Gastrocnemius medialis (tissue), 4 donors: Measurements from ENCODE around the gene APCS.

ENCODE experiments used
- CTCF ChIP-seq, 5 experiments: fragments of 450-650 bp in 3 of 5; fragments of 200-600 bp in 2 of 5; sonication (generic) in 2 of 5; IDR thresholded peaks in 4 of 5; conservative IDR thresholded peaks in 1 of 5; 1 replicate in 4 of 5; 2 replicates in 1 of 5; pipeline ENCODE4 v1.5.1; 2016 to 2019; ENCODE audit warnings: antibody characterized with exemption in 5 of 5, mild to moderate bottlenecking in 3 of 5, moderate library complexity in 3 of 5
- POLR2A ChIP-seq, 2 donors: fragments of 450-650 bp; IDR thresholded peaks; one replicate each; pipeline ENCODE4 v1.6.1; 2017; ENCODE audit warnings: antibody characterized with exemption in 2 of 2, mild to moderate bottlenecking in 2 of 2, moderate library complexity in 2 of 2

- no peak for TF ChIP-seq POLR2A (IDR thresholded peaks at IDR 0.05)
- no peak for TF ChIP-seq CTCF (IDR thresholded peaks at IDR 0.05 in 4 of 5, conservative IDR thresholded peaks at IDR 0.05 in 1 of 5)
These were observed 39.5 kb upstream of the APCS start for GRCh38 chr1:159548126-159548525.
